Progenitor cell of endocrine pancreas (in vitro differentiated cells): ENCODE data around the gene PTMA. TPM values are rescaled to one million over a fixed set of nuclear protein-coding genes. Genes with fewer than 3 reads are reported as not detected.

Experiments used
- DNase-seq: peaks from one replicate; pipeline ENCODE4 v3.0.0; 2021; ENCODE audit warnings: low spot score; ENCODE audit not compliant: unreplicated experiment
- H3K27ac Mint-ChIP-seq: 2 replicates; pipeline ENCODE4 v1.8.0; 2021; ENCODE audit warnings: mild to moderate bottlenecking, moderate library complexity, mixed read lengths
- H3K27me3 Mint-ChIP-seq: 2 replicates; pipeline ENCODE4 v1.8.0; 2021; ENCODE audit warnings: mixed read lengths
- H3K36me3 Mint-ChIP-seq: 2 replicates; pipeline ENCODE4 v1.8.0; 2022; ENCODE audit warnings: mixed read lengths; ENCODE audit not compliant: insufficient read depth
- H3K4me1 Mint-ChIP-seq: 2 replicates; pipeline ENCODE4 v1.8.0; 2021; ENCODE audit warnings: low read depth, mixed read lengths
- H3K4me3 Mint-ChIP-seq: 2 replicates; pipeline ENCODE4 v1.8.0; 2021; ENCODE audit warnings: low read depth, mild to moderate bottlenecking, moderate library complexity, mixed read lengths
- H3K9me3 Mint-ChIP-seq: 2 replicates; pipeline ENCODE4 v1.8.0; 2021; ENCODE audit warnings: low read depth, mixed read lengths
- total RNA-seq: library from RNA; stranded (reverse); gene quantifications from 2 replicates; pipeline ENCODE4 v1.2.1, GENCODE V29; 2021
- TF ChIP-seq, protein P1 (sequence below): fragments of 200-600 bp; sonication (generic); IDR thresholded peaks from one replicate; pipeline ENCODE4 v1.5.0; 2021; ENCODE audit warnings: antibody characterized with exemption, mild to moderate bottlenecking; ENCODE audit not compliant: unreplicated experiment

PTMA gene
- total RNA-seq, 1 donor from 2014 or later = 1,116 TPM

DNA sequence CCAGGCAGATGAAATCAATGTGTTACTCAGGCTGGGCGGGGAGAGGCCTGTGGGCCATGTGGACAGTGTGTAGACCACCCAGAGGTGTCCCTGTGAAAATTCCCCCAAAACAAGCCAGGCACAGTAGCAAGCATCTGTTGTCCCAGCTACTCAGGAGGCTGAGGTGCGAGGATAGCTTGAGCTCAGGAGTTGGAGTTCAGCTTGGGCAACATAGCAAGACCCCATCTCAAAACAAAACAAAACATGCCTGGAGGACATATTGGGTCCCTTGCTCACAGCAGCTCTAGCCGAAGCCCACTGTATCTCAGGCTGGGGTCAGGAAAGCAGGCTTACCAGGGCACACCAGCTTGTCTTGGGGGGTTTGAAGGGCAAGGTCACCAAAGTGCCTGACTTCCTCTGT, 4.3 kb upstream of the PTMA start:
- no peaks in the 10 kb centered on the region for H3K27me3 Mint-ChIP-seq
- H3K27ac Mint-ChIP-seq = peak overlapping the region; percentile 89
- peak overlapping the region; percentile 26 for H3K4me3 Mint-ChIP-seq
- DNase-seq = no peak
- TF ChIP-seq, protein P1, sequence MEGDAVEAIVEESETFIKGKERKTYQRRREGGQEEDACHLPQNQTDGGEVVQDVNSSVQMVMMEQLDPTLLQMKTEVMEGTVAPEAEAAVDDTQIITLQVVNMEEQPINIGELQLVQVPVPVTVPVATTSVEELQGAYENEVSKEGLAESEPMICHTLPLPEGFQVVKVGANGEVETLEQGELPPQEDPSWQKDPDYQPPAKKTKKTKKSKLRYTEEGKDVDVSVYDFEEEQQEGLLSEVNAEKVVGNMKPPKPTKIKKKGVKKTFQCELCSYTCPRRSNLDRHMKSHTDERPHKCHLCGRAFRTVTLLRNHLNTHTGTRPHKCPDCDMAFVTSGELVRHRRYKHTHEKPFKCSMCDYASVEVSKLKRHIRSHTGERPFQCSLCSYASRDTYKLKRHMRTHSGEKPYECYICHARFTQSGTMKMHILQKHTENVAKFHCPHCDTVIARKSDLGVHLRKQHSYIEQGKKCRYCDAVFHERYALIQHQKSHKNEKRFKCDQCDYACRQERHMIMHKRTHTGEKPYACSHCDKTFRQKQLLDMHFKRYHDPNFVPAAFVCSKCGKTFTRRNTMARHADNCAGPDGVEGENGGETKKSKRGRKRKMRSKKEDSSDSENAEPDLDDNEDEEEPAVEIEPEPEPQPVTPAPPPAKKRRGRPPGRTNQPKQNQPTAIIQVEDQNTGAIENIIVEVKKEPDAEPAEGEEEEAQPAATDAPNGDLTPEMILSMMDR = no peak
- peaks cover 1% of the 10 kb centered on the region for H3K36me3 Mint-ChIP-seq
- H3K4me1 Mint-ChIP-seq = peaks cover 2% of the 10 kb centered on the region
- no peaks in the 10 kb centered on the region for H3K9me3 Mint-ChIP-seq

DNA sequence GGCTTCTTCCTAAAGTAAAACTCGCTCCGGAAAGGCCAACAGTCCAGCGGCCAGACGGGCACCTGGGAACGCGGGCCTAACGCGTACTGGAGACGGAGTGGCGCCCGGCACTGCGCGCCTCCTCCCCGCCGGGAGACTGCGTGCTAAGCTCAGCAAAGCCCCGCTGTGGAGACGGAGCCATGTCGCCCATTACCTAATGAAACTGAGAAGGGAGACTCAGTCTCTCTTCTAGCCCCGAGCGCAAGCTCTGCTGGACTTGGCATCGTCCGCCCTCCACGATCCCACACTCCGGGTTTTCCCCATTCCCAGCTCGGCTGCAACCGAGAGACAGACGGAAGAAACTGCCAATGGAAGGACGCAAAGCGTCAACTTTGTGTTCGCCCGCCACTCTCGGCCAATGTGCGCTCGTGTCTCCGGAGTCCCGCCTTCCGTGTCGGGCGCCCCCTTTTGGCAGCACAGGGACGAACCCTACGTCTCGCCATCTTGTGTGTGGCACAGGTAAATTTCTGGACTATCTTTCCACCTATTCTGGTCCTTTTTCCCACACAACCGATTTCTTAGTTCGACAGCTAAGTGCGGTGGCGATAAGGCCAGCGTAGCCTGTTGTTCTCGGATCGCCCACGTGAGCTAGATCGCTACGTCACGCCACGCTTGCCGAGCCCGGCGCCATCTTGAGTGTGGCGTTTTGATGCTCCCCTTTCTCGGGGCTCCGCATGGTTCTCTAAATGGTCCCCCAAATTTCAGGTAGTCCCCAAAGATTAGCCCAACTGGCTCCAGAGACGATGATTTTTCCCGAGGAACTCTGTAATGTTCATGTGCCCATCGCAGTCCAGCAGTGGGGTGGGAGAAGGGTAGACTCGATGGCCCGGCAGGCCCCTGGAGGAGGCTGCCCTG, 1.3 kb upstream of the PTMA start:
- TF ChIP-seq, protein P1 = peak; percentile 90
- no peaks in the 10 kb centered on the region for H3K27me3 Mint-ChIP-seq
- peak overlapping the region; percentile 100 for H3K27ac Mint-ChIP-seq
- H3K4me3 Mint-ChIP-seq = peak overlapping the region; percentile 87
- H3K36me3 Mint-ChIP-seq = peaks cover 12% of the 10 kb centered on the region
- H3K4me1 Mint-ChIP-seq = peaks cover 9% of the 10 kb centered on the region
- DNase-seq = peak; percentile 96
- H3K9me3 Mint-ChIP-seq = no peaks in the 10 kb centered on the region

DNA sequence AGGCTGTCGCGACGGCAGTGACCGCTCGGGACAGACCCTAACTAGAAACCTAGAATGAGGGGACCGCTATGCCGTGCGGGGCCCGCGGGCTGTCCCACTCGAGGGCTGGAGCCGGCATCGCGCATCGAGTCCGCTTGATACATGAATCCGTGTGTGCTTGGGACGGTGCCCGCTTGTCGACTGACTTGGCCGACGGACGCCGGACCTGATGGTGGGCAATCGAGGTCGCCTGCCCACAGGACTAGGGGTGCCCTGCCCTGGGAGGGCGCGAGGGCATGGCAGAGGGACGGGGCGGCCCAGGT, 749 bp upstream of the PTMA start:
- Mint-ChIP-seq H3K4me3 (peak overlapping the region; percentile 87), H3K27me3 (no peaks in the 10 kb centered on the region), H3K27ac (peak overlapping the region; percentile 100), H3K4me1 (peaks cover 15% of the 10 kb centered on the region), H3K36me3 (peaks cover 17% of the 10 kb centered on the region), H3K9me3 (no peaks in the 10 kb centered on the region)
- no peak for DNase-seq
- TF ChIP-seq, protein P1 = no peak

DNA sequence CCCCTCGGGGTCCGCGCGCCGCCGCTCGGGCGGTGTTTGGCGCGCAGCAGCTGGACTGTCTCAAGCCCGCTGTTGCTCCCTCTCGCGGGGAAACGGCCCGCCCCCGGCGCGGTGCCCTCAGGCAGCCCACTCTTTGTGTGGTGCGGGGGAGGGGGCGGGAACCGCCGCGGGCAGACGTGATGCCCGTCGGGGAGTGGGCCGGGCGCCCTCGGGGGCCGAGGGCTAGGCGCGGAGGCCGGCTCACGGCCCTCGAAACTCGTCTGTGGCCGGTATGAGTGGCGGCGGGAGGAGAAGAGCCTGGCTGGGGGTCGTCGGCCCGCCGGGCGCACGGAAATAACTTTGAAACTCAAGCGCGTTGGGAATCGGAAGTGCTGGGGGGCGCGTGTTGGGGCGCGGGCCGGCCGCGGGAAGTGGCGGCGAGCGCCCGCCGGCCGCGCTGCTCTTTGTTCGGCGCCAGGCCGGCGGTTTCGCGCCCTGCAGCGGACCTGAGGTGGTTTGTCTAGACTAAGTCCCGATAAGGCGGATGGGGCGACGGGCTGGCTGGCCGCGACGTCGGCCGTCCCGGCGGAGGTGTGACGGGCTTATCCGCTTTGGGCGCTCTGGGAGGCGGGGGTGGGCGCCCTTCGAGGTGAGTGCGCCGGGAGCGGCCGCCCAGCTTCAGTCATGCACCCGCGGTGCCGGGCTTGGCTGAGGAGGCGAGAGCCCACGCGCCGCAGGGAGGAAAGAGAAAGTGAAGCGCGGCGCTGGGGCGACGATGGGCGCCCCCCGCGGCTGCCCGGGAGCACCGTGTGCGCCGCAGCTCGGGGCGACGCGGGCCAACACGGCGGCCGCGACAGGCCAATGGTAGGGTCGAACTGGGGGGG, 679 bp downstream of the PTMA start:
- Mint-ChIP-seq H3K9me3 (no peaks in the 10 kb centered on the region), H3K4me3 (peak overlapping the region; percentile 99), H3K4me1 (peaks cover 18% of the 10 kb centered on the region), H3K36me3 (peaks cover 21% of the 10 kb centered on the region), H3K27me3 (no peaks in the 10 kb centered on the region), H3K27ac (peak overlapping the region; percentile 100)
- TF ChIP-seq, protein P1 = no peak
- DNase-seq = peak; percentile 47

DNA sequence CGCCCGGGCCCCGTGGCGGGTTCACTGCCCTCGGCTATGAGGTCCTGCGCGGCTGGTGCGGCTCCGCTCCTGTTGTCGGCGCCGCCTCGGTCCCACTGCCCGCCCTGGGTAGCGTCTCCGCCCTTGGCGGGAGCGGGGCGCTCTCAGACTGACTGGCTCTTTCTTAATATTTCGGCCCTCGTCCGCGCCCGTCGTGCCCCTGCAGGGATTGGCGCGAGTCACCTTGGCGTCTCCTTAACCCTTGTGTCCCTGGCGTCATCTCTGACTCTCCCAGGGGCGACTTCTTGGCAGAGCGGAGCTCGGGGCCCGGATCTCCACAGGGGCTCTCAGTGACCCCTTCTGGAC, 1.3 kb downstream of the PTMA start:
- no peak for DNase-seq
- peaks cover 18% of the 10 kb centered on the region for H3K4me1 Mint-ChIP-seq
- H3K9me3 Mint-ChIP-seq = no peaks in the 10 kb centered on the region
- peak overlapping the region; percentile 97 for H3K27ac Mint-ChIP-seq
- TF ChIP-seq, protein P1 = no peak
- peaks cover 21% of the 10 kb centered on the region for H3K36me3 Mint-ChIP-seq
- H3K4me3 Mint-ChIP-seq = peak overlapping the region; percentile 89
- H3K27me3 Mint-ChIP-seq = no peaks in the 10 kb centered on the region
